Measurements from ENCODE around the gene BRME1. TPM values are rescaled to one million over a fixed set of nuclear protein-coding genes. Genes with fewer than 3 reads are reported as not detected.

BRME1 gene
- total RNA-seq, 2 donors from 2014 or later = 0.28 to 0.70 TPM

DNA sequence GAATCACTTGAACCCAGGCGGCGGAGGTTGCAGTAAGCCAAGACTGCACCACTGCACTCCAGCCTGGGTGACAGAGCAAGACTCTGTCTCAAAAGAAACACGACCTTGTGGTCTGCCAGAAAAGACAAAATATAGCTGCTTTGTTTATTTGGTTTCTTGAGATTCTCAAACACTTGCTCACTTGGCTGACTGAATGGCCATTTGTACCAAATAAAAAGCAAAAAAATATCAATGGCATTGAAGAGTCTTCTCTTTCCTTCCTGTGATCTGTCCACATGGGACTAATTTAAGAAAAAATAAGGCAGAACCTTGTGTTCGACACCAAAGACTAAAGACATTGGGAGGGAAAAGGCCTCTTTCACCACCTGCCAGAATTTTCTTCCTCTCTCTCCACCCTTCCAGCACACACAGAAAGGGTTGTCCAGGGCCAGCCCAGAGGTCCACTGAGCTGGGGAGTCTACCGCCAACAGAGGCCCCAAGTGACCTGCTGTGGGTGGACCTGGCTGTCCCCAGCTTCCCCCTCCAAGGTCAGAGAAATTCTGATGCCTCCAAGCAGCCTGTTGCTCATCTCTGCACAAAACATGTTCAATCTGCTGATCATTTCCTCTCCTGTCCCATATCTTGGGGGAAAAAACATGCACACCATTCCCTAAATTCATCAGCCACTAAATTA is 5.9 kb downstream of the BRME1 start:
- Histone ChIP-seq H3K4me1 (no peaks in the 10 kb centered on the region), H3K36me3 (no peaks in the 10 kb centered on the region), H3K27me3 (no peaks in the 10 kb centered on the region), H3K27ac (no peak overlapping the region), H3K4me3 (no peak overlapping the region), H3K9me3 (no peaks in the 10 kb centered on the region)
- DNase-seq (ENCODE audit: low spot score) = no peak
- TF ChIP-seq, protein P1, sequence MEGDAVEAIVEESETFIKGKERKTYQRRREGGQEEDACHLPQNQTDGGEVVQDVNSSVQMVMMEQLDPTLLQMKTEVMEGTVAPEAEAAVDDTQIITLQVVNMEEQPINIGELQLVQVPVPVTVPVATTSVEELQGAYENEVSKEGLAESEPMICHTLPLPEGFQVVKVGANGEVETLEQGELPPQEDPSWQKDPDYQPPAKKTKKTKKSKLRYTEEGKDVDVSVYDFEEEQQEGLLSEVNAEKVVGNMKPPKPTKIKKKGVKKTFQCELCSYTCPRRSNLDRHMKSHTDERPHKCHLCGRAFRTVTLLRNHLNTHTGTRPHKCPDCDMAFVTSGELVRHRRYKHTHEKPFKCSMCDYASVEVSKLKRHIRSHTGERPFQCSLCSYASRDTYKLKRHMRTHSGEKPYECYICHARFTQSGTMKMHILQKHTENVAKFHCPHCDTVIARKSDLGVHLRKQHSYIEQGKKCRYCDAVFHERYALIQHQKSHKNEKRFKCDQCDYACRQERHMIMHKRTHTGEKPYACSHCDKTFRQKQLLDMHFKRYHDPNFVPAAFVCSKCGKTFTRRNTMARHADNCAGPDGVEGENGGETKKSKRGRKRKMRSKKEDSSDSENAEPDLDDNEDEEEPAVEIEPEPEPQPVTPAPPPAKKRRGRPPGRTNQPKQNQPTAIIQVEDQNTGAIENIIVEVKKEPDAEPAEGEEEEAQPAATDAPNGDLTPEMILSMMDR (IDR thresholded peaks at IDR 0.05) = no peak

DNA sequence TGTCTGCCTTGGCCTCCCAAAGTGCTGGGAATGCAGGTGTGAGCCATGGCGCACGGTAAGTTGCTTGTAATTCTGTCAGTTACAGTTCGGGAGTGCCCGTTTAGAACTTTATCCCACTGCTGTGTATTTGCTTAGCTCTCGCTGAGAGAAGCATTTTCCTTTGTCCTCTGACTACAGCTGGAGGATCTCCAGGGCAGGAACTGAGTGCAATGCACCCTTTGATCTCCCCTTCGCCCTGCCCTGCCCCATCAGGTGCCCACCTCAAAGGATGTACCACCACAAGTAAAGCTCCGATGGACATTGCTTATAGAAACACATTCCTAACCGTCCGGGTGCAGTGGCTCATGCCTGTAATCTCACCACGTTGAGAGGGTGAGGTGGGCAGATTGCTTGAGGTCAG is 6.5 kb downstream of the BRME1 start:
- Histone ChIP-seq H3K9me3 (no peaks in the 10 kb centered on the region), H3K27me3 (no peaks in the 10 kb centered on the region), H3K4me1 (no peaks in the 10 kb centered on the region), H3K4me3 (no peak overlapping the region), H3K27ac (no peak overlapping the region), H3K36me3 (no peaks in the 10 kb centered on the region)
- DNase-seq (ENCODE audit: low spot score) = no peak
- TF ChIP-seq, protein P1 (IDR thresholded peaks at IDR 0.05) = no peak

- H3K27me3 ChIP-seq = no peaks in the 10 kb centered on the region
- TF ChIP-seq, protein P1 (IDR thresholded peaks at IDR 0.05) = no peak
- no peak for DNase-seq (ENCODE audit: low spot score)
Measured at GRCh38 chr19:13896227-13896626, 9.7 kb downstream of the BRME1 start.

DNA sequence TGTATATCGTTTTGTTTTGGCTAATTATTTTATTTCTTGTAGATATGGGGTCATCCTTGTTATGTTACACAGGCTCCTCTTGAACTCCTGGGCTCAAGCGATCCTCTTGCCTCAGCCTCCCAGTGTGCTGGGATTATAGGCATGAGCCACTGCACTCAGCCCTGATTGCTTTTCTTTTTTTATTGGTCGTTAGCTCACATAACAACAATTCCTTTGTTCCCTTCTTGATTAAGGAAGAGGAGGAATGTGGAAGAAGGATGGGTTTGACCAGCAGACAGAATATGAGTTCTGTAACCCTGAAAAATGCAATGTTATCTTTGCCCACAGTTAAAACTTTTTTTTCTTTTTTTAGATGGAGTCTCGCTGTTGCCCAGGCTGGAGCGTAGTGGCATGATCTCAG is 11.4 kb downstream of the BRME1 start:
- Histone ChIP-seq H3K27me3 (no peaks in the 10 kb centered on the region), H3K4me1 (no peaks in the 10 kb centered on the region), H3K36me3 (no peaks in the 10 kb centered on the region), H3K27ac (no peak overlapping the region), H3K9me3 (no peaks in the 10 kb centered on the region), H3K4me3 (no peak overlapping the region)
- no peak for DNase-seq (ENCODE audit: low spot score)
- TF ChIP-seq, protein P1 (IDR thresholded peaks at IDR 0.05) = no peak

More at GRCh38 chr19:13896227-13896626, 9.7 kb downstream of the BRME1 start:
- no peaks in the 10 kb centered on the region for H3K4me1 ChIP-seq
- no peak overlapping the region for H3K27ac ChIP-seq
- H3K36me3 ChIP-seq = no peaks in the 10 kb centered on the region
- H3K9me3 ChIP-seq = no peaks in the 10 kb centered on the region
- no peak overlapping the region for H3K4me3 ChIP-seq

- H3K27me3 ChIP-seq = no peaks in the 10 kb centered on the region
- H3K4me1 ChIP-seq = no peaks in the 10 kb centered on the region
- no peaks in the 10 kb centered on the region for H3K9me3 ChIP-seq
- TF ChIP-seq, protein P1 (IDR thresholded peaks at IDR 0.05) = no peak
- H3K36me3 ChIP-seq = no peaks in the 10 kb centered on the region
- H3K4me3 ChIP-seq = no peak overlapping the region
- no peak overlapping the region for H3K27ac ChIP-seq
- no peak for DNase-seq (ENCODE audit: low spot score)
Measured at GRCh38 chr19:13892870-13893269, 13.0 kb downstream of the BRME1 start.

DNA sequence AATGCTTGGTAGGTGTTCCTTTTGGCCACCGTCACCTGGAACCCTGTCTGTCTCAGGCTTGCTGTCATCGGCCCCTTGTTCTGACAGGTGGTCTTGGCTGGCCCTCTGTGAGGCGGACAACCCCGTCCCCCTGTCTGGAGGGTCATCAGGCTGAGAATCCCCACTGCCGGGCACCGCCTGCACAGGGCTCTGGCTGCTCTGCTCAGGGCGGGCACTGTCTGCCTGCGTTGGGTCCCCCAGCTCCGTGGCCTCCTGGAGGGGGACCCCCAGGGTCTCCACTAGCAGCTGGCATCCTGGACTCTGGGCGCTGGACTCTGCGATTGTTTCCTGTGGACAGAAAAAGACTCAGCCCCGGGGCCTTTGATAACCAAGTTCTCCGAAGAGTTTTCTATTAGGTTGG is 15.8 kb downstream of the BRME1 start:
- Histone ChIP-seq H3K4me3 (no peak overlapping the region), H3K27ac (no peak overlapping the region), H3K36me3 (no peaks in the 10 kb centered on the region), H3K4me1 (no peaks in the 10 kb centered on the region), H3K9me3 (no peaks in the 10 kb centered on the region), H3K27me3 (no peaks in the 10 kb centered on the region)
- DNase-seq (ENCODE audit: low spot score) = no peak
- TF ChIP-seq, protein P1 (IDR thresholded peaks at IDR 0.05) = no peak

Data from right atrium auricular region (tissue), 2 donors.